Measurements from ENCODE around the gene MCC. TPM values are rescaled to one million over a fixed set of nuclear protein-coding genes. Genes with fewer than 3 reads are reported as not detected.

The MCC gene
- polyA plus RNA-seq, 4 donors: 26.8 to 36.7 (median 33.1) TPM

- no peak for DNase-seq (ENCODE audit: low read depth in 4 of 4, low spot score in 3 of 4)
Measured at GRCh38 chr5:113050721-113051382, 437.4 kb downstream of the MCC start.

- no peak for DNase-seq (ENCODE audit: low read depth in 4 of 4, low spot score in 3 of 4)
Measured at GRCh38 chr5:113048931-113049330, 439.3 kb downstream of the MCC start.

- no peak for DNase-seq (ENCODE audit: low read depth in 4 of 4, low spot score in 3 of 4)
Measured at GRCh38 chr5:113047733-113048652, 440.3 kb downstream of the MCC start.

GRCh38 chr5:113047234-113047633 lies 441.0 kb downstream of the MCC start:
- no peak for DNase-seq (ENCODE audit: low read depth in 4 of 4, low spot score in 3 of 4)

- DNase-seq (ENCODE audit: low read depth in 4 of 4, low spot score in 3 of 4): no peak
Measured at GRCh38 chr5:113044776-113045465, 443.3 kb downstream of the MCC start.

- DNase-seq (ENCODE audit: low read depth in 4 of 4, low spot score in 3 of 4): no peak
Measured at GRCh38 chr5:113043491-113043931, 444.7 kb downstream of the MCC start.

GRCh38 chr5:113042491-113043243 lies 445.6 kb downstream of the MCC start:
- no peak for DNase-seq (ENCODE audit: low read depth in 4 of 4, low spot score in 3 of 4)

GRCh38 chr5:113040672-113041260 lies 447.5 kb downstream of the MCC start:
- no peak for DNase-seq (ENCODE audit: low read depth in 4 of 4, low spot score in 3 of 4)

GRCh38 chr5:113039934-113040285 lies 448.3 kb downstream of the MCC start:
- DNase-seq (ENCODE audit: low read depth in 4 of 4, low spot score in 3 of 4): no peak

- DNase-seq (ENCODE audit: low read depth in 4 of 4, low spot score in 3 of 4): no peak
Measured at GRCh38 chr5:113039229-113039933, 448.9 kb downstream of the MCC start.

- no peak for DNase-seq (ENCODE audit: low read depth in 4 of 4, low spot score in 3 of 4)
Measured at GRCh38 chr5:113038714-113039113, 449.5 kb downstream of the MCC start.

GRCh38 chr5:113038136-113038535 lies 450.1 kb downstream of the MCC start:
- no peak for DNase-seq (ENCODE audit: low read depth in 4 of 4, low spot score in 3 of 4)

GRCh38 chr5:113036826-113037225 lies 451.4 kb downstream of the MCC start:
- DNase-seq (ENCODE audit: low read depth in 4 of 4, low spot score in 3 of 4): no peak

GRCh38 chr5:113036321-113036720 lies 451.9 kb downstream of the MCC start:
- DNase-seq (ENCODE audit: low read depth in 4 of 4, low spot score in 3 of 4): no peak

GRCh38 chr5:113035096-113035495 lies 453.2 kb downstream of the MCC start:
- DNase-seq (ENCODE audit: low read depth in 4 of 4, low spot score in 3 of 4): no peak

- DNase-seq (ENCODE audit: low read depth in 4 of 4, low spot score in 3 of 4): no peak
Measured at GRCh38 chr5:113034182-113034773, 454.0 kb downstream of the MCC start.

GRCh38 chr5:113031557-113031956 lies 456.7 kb downstream of the MCC start:
- no peak for DNase-seq (ENCODE audit: low read depth in 4 of 4, low spot score in 3 of 4)

- no peak for DNase-seq (ENCODE audit: low read depth in 4 of 4, low spot score in 3 of 4)
Measured at GRCh38 chr5:113031104-113031503, 457.1 kb downstream of the MCC start.

- no peak for DNase-seq (ENCODE audit: low read depth in 4 of 4, low spot score in 3 of 4)
Measured at GRCh38 chr5:113029614-113030013, 458.6 kb downstream of the MCC start.

Data from left renal pelvis (tissue), 4 donors.